Measurements from ENCODE around the gene CHD1.

CHD1 gene

GRCh38 chr5:98927989-98928872 is 576 bp downstream of the CHD1 start:
- intact Hi-C loops (cut with micrococcal nuclease): loop anchor here (2.0 kb wide), 1 partner anchor 17 kb away; no protein-coding TSS in a partner anchor
- Mint-ChIP-seq H3K27me3 (no peaks in the 10 kb centered on the region), H3K4me3 (peak overlapping the region; percentile 100), H3K36me3 (ENCODE audit: low read depth) (peaks cover 55% of the 10 kb centered on the region), H3K9me3 (no peaks in the 10 kb centered on the region), H3K4me1 (ENCODE audit: low read depth) (peaks cover 24% of the 10 kb centered on the region), H3K27ac (peak overlapping the region; percentile 95)

- Mint-ChIP-seq H3K36me3 (ENCODE audit: low read depth) (peaks cover 63% of the 10 kb centered on the region), H3K27ac (peak overlapping the region; percentile 95), H3K4me3 (peak overlapping the region; percentile 100), H3K27me3 (no peaks in the 10 kb centered on the region), H3K4me1 (ENCODE audit: low read depth) (peaks cover 22% of the 10 kb centered on the region), H3K9me3 (no peaks in the 10 kb centered on the region)
- intact Hi-C loops (cut with micrococcal nuclease): loop anchor here (2.0 kb wide), 1 partner anchor 17 kb away; no protein-coding TSS in a partner anchor
Measured at GRCh38 chr5:98927242-98927988, 1.4 kb downstream of the CHD1 start.

DNA sequence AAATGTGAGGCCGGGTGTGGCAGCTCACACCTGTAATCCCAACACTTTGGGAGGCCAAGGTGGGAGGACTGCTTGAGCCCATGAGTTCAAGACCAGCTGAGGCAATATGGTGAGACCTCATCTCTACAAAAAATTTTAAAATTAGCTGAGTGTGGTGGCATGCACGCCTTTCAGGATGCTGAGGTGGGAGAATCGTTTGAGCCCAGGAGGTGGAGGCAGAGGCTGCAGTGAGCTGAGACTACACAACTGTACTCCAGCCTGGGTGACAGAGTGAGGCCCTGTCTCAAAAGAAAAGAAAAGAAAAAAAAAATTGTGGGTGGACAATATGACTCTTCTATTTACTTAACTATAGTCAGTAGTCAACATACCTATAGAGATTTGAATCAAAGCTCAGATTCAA is 4.8 kb downstream of the CHD1 start:
- Mint-ChIP-seq H3K27me3 (no peaks in the 10 kb centered on the region), H3K4me1 (ENCODE audit: low read depth) (peaks cover 36% of the 10 kb centered on the region), H3K27ac (no peak overlapping the region), H3K36me3 (ENCODE audit: low read depth) (peaks cover 73% of the 10 kb centered on the region), H3K9me3 (no peaks in the 10 kb centered on the region), H3K4me3 (no peak overlapping the region)
- intact Hi-C loops (cut with micrococcal nuclease): no loop called here

- no peak overlapping the region for H3K27ac Mint-ChIP-seq
- intact Hi-C loops (cut with micrococcal nuclease): no loop called here
- H3K27me3 Mint-ChIP-seq: no peaks in the 10 kb centered on the region
- no peaks in the 10 kb centered on the region for H3K9me3 Mint-ChIP-seq
- H3K36me3 Mint-ChIP-seq (ENCODE audit: low read depth): peaks cover 72% of the 10 kb centered on the region
- H3K4me3 Mint-ChIP-seq: no peak overlapping the region
- H3K4me1 Mint-ChIP-seq (ENCODE audit: low read depth): peaks cover 46% of the 10 kb centered on the region
Measured at GRCh38 chr5:98921947-98922505, 6.8 kb downstream of the CHD1 start.

DNA sequence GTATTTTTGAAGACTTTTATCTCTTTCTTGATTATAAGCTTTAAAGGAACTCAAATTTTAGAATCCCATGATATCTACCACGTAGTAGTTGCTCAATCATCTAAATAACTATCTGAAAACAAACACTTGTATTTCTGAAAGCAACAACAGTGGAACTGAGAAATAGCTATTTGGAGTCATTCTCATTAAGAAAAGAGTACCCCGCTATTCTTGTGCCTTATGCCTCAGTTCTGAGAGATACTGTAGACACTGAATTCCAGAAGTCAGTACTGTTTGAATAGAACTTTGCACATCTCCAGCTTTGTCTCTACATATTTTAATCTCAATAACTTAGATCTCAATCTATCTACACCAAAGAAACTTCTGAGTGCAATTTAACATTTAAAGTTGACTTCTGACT is 11.4 kb downstream of the CHD1 start:
- H3K4me1 Mint-ChIP-seq (ENCODE audit: low read depth): peaks cover 56% of the 10 kb centered on the region

GRCh38 chr5:98916540-98916939 is 12.3 kb downstream of the CHD1 start:
- Mint-ChIP-seq H3K27ac (peak overlapping the region; percentile 22), H3K9me3 (no peaks in the 10 kb centered on the region), H3K27me3 (no peaks in the 10 kb centered on the region), H3K4me3 (no peak overlapping the region), H3K4me1 (ENCODE audit: low read depth) (peaks cover 50% of the 10 kb centered on the region), H3K36me3 (ENCODE audit: low read depth) (peaks cover 29% of the 10 kb centered on the region)
- intact Hi-C loops (cut with micrococcal nuclease): no loop called here

More for the DNA sequence above, 11.4 kb downstream of the CHD1 start:
- H3K4me3 Mint-ChIP-seq: no peak overlapping the region
- peak overlapping the region; percentile 22 for H3K27ac Mint-ChIP-seq
- peaks cover 38% of the 10 kb centered on the region for H3K36me3 Mint-ChIP-seq (ENCODE audit: low read depth)
- intact Hi-C loops (cut with micrococcal nuclease): no loop called here
- no peaks in the 10 kb centered on the region for H3K27me3 Mint-ChIP-seq
- no peaks in the 10 kb centered on the region for H3K9me3 Mint-ChIP-seq

DNA sequence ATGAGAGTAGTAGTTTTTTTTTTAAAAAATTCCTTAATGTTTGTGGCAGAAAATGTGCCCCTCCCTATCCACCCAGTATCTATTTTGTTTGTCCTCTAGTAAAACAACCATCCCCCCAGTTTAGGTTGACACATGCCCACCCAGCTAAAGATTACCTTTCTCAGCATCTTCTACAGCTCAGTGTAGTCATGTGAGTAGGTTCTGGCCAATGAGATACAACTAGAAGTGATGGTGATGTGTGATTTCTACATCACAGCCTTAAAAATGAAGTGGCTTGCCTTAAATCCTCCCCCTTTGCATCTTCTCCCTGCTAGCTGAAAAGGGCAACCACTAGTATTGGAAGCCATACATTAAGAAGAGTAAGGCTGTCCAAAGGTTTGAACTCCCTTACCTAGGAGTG is 14.9 kb downstream of the CHD1 start:
- H3K36me3 Mint-ChIP-seq (ENCODE audit: low read depth): peaks cover 26% of the 10 kb centered on the region
- intact Hi-C loops (cut with micrococcal nuclease): no loop called here

DNA sequence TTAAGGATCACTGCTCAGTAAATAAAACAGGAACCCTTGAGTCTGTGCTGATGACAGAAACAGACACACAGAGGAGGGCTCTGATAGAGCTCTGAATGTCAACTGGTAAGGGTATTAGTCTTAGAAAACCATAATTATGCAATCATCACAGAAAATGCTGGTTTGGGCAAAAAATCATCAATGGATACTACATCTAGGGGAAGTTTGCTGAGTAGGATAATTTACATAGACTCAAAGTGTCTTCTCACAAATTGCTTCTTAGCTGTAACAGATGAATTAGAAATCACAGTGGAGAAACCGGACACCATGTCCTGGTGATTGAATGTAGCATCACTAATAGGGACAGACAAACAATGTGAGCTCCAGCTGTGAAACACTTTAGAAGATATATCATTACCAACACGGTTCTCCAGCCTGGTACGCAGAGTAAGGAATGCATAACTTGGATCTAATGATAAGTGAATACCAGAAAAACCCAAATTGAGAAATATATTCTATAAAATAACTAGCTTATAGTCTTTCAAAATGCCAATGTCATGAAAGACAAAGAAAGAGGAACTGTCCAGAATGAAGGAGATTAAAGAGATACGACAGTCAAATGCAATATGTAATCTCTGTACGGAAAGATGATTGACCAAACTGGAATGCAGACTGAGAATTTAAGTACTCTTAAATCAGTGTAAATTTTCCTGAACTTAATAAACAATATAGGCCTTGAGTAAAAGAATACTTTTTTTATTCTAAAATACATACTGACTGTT is 17.3 kb downstream of the CHD1 start:
- Mint-ChIP-seq H3K4me1 (ENCODE audit: low read depth) (peaks cover 45% of the 10 kb centered on the region), H3K27ac (peak overlapping the region; percentile 72), H3K4me3 (peak overlapping the region; percentile 20), H3K9me3 (no peaks in the 10 kb centered on the region), H3K36me3 (ENCODE audit: low read depth) (peaks cover 13% of the 10 kb centered on the region), H3K27me3 (no peaks in the 10 kb centered on the region)
- intact Hi-C loops (cut with micrococcal nuclease): loop anchor here (2.0 kb wide), 1 partner anchor 15 kb away; no protein-coding TSS in a partner anchor

More for the DNA sequence above, 14.9 kb downstream of the CHD1 start:
- Mint-ChIP-seq H3K27me3 (no peaks in the 10 kb centered on the region), H3K27ac (peak overlapping the region; percentile 37), H3K4me1 (ENCODE audit: low read depth) (peaks cover 59% of the 10 kb centered on the region), H3K9me3 (no peaks in the 10 kb centered on the region), H3K4me3 (no peak overlapping the region)

- intact Hi-C loops (cut with micrococcal nuclease): loop anchor here (10.0 kb wide), 1 partner anchor 405 kb away; no protein-coding TSS in a partner anchor
- Mint-ChIP-seq H3K4me3 (no peak overlapping the region), H3K27ac (no peak overlapping the region), H3K27me3 (no peaks in the 10 kb centered on the region), H3K9me3 (no peaks in the 10 kb centered on the region), H3K4me1 (ENCODE audit: low read depth) (peaks cover 36% of the 10 kb centered on the region), H3K36me3 (ENCODE audit: low read depth) (peaks cover 19% of the 10 kb centered on the region)
Measured at GRCh38 chr5:98909363-98909762, 19.4 kb downstream of the CHD1 start.

GRCh38 chr5:98907951-98908350 is 20.9 kb downstream of the CHD1 start:
- peaks cover 31% of the 10 kb centered on the region for H3K36me3 Mint-ChIP-seq (ENCODE audit: low read depth)
- H3K4me1 Mint-ChIP-seq (ENCODE audit: low read depth): peaks cover 28% of the 10 kb centered on the region
- intact Hi-C loops (cut with micrococcal nuclease): loop anchor here (10.0 kb wide), 1 partner anchor 407 kb away; no protein-coding TSS in a partner anchor
- no peaks in the 10 kb centered on the region for H3K27me3 Mint-ChIP-seq
- H3K9me3 Mint-ChIP-seq: no peaks in the 10 kb centered on the region
- no peak overlapping the region for H3K4me3 Mint-ChIP-seq
- peak overlapping the region; percentile 60 for H3K27ac Mint-ChIP-seq

DNA sequence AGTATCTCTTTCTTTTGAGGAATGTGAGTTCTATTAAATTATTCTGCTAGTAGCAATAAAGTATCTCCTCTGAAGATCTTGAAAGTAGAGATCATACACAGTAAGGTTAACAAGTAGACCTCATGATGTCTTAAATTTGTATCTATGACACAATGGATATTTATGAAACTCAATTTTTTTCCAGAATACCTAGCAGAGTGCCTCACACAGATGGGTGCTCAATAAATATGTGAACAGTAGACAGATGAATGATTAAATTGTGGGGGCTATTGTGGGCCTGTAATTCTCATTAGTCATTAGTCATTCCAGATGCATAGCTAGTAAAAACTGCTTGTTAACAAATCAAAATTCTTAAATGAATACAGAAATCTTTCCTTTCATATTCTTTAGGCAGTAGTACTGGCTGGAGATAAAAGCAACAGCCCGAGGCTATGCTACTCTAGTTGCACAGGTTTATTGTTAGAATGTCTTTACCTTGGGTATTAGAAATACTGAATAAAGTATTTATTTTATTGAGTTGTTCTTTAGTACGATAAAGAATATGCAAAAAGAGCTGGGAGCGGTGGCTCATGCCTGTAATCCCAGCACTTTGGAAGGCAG is 22.0 kb downstream of the CHD1 start:
- H3K4me3 Mint-ChIP-seq: no peak overlapping the region
- peak overlapping the region; percentile 60 for H3K27ac Mint-ChIP-seq
- no peaks in the 10 kb centered on the region for H3K9me3 Mint-ChIP-seq
- peaks cover 38% of the 10 kb centered on the region for H3K36me3 Mint-ChIP-seq (ENCODE audit: low read depth)
- intact Hi-C loops (cut with micrococcal nuclease): loop anchor here (1.0 to 10.0 kb wide), 3 partner anchors 125 to 408 kb away; no protein-coding TSS in a partner anchor
- no peaks in the 10 kb centered on the region for H3K27me3 Mint-ChIP-seq
- peaks cover 28% of the 10 kb centered on the region for H3K4me1 Mint-ChIP-seq (ENCODE audit: low read depth)

DNA sequence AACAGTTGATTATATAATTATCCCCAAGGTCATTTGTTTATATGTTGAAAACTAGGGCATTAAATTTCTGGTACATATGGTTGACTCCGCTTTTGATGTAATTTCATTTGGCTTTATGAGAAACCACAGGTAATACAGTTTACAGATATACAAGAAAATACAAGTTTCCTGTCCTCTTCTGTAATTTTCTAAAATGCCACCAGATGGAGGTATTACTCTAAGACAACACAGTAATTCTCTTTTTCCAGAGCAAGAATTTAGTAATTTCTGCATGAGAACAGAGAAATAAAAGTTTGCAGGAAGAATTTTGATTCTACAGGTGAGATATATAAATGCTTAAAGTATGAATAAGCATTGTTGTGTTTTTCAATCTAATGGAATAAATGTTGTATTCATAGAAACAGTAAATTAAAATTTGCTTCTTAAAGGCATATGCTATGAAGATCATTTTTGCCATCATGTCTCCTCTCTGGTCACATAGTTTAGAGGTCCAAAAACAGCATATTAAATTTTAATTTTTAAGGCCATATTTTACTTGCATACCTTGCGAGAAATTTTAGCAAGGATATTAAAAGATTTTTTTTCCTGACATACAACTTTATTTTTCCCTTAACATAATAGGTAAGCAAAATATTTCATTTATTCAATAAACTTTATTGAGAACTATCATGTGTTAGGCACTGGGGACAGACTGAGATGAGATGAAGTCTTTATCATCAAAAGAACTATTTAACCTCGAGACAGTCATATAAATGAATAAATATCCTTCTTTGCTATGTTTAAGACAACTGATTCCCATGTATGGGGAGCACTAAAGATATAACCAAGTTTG is 22.7 kb downstream of the CHD1 start:
- Mint-ChIP-seq H3K27me3 (no peaks in the 10 kb centered on the region), H3K9me3 (no peaks in the 10 kb centered on the region), H3K27ac (no peak overlapping the region), H3K4me1 (ENCODE audit: low read depth) (peaks cover 22% of the 10 kb centered on the region), H3K4me3 (no peak overlapping the region), H3K36me3 (ENCODE audit: low read depth) (peaks cover 44% of the 10 kb centered on the region)
- intact Hi-C loops (cut with micrococcal nuclease): loop anchor here (1.0 to 10.0 kb wide), 3 partner anchors 126 to 409 kb away; no protein-coding TSS in a partner anchor

Measured in dendritic cell treated with granulocyte-macrophage colony-stimulating factor and Interleukin-4, amounts not matched to agents 40 ng/mL and 50 ng/mL, for 4 days (primary cell).